GM18909 (cell line): ENCODE data around the gene RRAD.
A peak's percentile ranks its signal among the peaks of the same experiment; 100 is the strongest.

Experiments
- ATAC-seq: cut with Tn5 transposase; IDR thresholded peaks from one replicate; pipeline ENCODE4 v1.9.1; 2021; ENCODE audit warnings: mild to moderate bottlenecking; ENCODE audit not compliant: unreplicated experiment, poor library complexity

Gene RRAD

DNA sequence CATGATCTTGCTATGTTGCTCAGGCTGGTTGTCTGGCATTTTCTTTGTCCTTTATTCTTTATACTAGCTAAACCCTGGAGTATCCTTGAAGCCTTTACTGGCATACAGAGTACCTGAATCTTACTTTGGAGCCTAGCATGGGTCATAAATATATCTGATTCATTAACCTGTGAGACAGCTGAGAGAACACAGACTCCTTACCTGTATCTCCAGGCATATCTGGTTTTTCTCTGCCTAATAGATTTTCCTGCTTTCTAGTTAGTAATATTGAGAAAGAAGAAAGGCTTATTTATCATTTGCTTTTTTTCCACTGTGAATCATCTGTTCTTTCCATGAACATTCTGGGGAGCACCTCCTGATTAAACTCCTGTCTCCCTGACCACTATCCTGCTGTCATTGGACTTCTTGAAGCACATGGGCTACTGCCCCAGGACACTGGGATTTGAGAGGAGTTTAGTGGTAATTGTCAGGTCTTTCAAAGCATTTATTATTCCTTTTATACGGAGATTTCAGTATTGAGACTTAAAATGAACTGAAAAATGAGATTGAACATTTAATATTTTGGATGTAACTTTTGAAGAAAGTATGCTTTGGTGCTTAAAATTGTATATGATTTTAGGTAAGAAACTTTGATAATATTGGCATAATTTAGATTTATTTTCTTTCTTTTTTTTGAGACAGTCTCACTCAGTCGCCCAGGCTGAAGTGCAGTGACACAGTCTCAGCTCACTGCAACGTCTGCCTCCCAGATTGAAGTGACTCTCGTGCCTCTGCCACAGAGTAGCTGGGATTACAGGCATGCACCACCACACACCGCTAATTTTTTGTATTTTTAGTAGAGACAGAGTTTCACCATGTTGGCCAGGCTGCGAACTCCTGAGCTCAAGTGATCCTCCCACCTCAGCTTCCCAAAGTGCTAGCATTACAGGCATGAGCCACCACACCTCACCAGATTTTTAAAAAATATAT is 36.4 kb downstream of the RRAD start:
- ATAC-seq: no peak

DNA sequence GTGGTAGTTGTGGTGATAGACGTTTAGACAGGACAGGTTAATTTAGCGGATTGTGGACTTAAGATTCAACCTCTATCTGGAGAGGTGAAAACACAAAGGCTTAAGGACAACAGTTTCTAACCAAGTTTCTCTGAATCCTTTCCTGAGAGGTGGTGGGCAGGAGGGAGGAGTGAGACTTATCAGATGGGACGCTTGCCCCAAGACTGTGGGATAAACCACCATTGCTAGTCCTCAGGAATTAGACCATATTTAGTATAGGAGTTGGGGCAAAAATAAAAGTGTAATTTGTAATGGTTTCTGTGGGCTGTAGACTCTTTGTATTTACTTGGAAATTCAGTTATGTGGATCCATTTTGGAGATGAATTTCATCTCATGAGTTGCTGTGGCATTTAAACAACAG is 38.4 kb downstream of the RRAD start:
- ATAC-seq: no peak

DNA sequence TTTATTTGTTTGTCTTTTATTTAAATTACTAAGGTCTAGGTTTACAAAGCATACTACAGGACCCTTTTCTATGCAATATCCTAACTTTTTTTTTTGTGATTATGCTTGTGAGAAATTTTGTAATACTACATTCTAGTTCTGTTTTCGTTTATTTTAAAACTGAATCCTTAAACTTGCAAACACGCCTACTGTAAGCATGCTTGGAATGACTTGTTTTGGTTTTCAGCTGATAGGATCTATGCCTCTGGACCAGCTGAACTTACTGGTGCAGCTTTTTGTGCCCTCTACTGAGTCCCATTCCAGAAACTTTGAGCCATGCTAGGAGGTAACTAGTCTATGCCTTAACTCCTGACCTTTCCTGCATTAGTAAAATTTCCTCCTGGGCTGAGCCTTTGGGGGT is 39.0 kb downstream of the RRAD start:
- ATAC-seq: no peak

DNA sequence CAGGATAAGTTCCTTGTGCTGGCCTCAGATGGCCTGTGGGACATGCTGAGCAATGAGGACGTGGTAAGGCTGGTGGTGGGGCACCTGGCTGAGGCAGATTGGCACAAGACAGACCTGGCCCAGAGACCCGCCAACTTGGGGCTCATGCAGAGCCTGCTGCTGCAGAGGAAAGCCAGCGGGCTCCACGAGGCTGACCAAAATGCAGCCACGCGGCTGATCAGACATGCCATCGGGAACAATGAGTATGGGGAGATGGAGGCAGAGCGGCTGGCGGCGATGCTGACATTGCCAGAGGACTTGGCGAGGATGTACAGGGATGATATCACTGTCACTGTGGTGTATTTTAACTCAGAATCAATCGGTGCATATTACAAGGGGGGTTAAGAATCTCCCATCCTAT is 39.8 kb downstream of the RRAD start:
- no peak for ATAC-seq

DNA sequence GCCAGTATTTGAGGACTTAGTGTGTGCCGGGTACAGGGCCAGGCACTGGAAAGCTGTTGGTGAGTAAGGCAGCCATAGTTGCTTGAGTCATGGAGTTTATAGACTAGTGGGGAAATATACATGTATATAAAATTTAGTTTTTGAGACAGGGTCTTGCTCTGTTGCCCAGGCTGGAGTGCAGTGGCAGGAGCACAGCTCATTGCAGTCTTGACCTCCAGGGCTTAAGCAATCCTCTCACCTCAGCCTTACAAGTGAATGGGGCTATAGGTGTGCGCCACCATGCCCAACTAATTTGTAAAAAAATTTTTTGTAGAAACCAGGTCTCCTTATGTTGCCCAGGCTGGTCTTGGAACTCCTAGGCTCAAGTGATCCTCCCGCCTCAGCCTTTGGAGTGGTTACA is 42.6 kb downstream of the RRAD start:
- no peak for ATAC-seq

DNA sequence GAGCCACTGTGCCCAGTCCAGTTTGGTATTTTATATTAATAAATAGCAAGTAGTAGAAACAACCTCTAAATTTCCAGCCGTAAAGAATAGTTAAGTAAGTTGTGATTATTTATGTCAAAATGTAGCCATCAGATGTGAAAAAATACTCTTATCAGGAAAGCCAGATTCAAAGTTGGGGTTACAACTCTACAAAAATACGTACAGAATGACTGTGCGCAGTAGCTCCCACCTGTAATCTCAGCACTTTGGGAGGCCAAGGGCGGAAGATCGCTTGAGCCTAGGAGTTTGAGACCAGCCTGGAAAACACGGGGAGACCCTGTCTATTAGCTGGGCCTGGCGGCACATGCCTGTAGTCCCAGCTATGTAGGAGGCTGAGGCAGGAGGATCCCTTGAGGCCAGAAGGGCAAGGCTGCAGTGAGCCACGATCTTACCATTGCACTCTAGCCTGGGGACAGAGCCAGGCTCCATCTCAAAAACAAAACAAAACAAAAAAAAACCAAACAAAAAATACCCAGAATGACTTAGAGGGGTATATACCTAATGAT is 43.3 kb downstream of the RRAD start:
- no peak for ATAC-seq

DNA sequence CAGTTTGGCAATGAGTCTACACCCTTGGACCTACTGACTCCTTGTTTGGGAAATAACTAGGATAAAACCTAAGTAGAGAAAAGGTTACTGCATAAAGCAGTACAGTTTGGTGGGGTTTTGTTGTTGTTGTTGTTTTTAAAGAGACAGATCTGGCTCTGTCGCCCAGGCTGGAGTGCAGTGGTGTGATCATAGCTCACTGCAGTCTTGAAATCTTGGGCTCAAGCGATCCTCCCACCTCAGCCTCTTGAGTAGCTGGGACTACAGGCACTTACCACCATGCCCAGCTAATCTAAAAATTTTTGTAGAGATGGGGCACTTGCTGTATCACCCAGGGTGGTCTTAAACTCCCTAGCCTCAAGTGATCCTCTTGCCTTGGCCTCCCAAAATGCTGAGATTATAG is 43.8 kb downstream of the RRAD start:
- no peak for ATAC-seq

DNA sequence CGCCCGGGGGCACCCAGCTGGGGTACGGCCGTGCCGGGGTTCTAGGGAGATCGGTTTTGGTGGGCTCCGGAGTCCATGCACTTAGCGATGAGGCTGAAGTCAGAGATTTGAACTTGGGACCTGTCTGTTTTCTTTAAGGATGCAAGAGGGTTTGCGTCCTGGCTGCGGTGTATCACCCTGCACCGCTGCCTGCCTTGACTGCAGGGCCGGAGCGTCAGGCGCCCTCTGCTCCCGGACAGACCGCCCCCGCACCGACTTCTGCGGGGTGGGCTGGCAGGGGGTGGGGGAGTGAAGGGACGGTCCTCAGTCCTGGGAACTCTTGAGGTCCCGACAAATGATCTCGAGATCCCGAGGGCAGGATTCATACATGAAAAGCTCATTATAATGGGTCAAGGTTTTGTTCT is 44.3 kb downstream of the RRAD start:
- ATAC-seq: no peak

DNA sequence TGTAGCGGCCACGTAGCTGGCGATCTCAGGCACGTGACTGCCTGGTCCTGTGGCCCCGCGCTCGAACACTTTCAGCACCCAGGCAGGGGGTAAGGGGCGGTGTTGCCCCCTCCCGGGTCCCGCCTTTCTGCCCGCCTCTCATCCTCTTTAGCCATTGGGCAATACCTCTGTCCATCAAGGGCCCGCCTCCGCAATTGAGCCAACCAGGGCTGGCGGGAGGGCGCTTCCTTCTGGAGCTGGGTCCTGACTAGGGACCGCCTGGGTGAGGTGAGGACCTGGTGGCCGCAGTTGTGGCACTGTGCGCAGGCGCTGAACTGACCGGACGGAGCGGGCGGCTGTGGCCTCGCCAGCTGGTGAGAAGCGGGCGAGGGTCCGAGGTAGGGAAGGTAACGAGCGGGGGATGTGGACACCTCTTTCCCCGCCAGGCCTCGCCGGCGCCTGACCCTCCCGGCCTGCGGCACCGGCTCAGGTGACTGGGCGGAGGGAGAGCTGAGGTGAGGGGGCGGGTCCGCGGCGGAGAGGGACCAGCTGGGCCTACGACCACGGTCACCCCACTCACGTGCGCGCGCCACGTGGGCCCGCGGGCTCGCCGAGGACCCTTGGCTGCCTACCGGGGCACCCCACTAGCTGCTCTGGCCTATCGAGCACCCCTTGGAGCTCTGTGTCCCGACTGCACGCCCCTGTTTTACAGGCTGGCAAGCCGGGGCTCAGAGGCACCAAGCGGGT is 44.9 kb downstream of the RRAD start, which contains the start of gene PDP2:
Gene PDP2 (plus strand): TSS at position 228 of the 726 bp plus-strand sequence. CDS start 3,770 bp downstream, outside the sequence.
- ATAC-seq: peak; percentile 94

DNA sequence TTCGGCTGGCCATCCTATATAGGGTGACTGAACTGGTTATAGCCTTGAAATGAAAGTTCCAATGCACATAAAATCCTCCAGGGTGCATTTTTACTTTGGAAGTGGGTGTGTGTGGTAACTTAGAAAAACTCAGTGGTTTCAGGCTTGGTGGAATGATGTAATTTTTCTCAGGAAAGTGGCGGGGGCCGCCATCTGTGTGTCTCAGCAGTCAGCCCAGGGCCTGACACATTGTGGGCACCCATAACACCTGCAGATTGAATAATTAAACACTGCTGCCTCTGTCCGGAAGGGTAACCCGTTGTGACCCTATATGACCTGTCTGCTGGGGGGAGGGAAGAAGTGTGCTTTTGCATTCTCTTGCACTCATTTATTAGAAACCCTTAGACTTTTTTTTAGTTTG is 47.3 kb downstream of the RRAD start:
- ATAC-seq: peak; percentile 36

DNA sequence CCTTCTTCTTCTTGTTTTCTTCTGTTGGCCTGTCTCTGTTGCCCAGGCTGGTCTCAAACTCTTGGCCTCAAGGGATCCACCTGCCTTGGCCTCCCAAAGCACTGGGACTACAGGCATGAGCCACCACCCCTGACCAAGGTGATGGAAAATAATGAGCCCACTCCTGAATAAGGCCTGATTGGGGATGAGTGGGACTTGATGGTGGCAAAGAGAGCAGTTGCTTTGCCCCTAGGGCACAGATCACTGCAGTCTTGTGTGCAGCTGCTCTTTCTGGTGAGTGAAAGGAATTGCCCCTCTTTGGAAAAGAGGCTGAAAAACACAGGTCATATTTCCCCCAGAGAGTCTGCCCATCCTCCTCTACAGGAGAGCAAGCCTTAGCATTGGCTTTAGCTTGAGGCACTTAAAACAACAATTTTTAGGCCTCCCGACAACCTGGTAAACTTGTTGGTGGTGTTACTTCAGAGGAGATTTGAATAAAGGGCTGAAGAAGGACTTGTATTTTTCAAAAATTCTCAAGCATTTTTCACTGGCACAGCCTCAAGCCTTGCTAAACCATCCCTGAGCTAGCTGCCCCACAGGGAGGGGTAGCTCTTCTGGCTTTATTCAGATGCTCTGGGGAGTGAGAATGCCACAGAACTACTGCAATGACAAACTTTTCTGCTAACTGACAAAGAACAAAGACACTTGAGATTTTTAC is 51.1 kb downstream of the RRAD start:
- ATAC-seq: no peak

DNA sequence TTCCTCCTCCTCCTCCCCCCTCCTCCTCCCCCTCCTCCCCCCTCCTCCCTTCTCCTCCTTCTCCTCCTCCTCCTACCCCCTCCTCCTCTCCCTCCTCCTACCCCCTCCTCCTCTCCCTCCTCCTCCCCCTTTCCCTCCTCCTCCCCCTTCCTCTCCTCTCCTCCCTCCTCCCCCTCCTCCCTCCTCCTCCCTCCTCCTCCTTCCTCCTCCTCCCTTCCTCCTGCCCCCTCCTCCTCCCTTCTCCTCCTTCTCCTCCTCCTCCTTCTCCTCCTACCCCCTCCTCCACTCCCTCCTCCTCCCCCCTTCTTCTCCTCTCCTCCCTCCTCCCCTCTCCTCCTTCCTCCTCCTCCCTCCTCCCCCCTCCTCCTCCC is 51.7 kb downstream of the RRAD start:
- ATAC-seq: no peak

DNA sequence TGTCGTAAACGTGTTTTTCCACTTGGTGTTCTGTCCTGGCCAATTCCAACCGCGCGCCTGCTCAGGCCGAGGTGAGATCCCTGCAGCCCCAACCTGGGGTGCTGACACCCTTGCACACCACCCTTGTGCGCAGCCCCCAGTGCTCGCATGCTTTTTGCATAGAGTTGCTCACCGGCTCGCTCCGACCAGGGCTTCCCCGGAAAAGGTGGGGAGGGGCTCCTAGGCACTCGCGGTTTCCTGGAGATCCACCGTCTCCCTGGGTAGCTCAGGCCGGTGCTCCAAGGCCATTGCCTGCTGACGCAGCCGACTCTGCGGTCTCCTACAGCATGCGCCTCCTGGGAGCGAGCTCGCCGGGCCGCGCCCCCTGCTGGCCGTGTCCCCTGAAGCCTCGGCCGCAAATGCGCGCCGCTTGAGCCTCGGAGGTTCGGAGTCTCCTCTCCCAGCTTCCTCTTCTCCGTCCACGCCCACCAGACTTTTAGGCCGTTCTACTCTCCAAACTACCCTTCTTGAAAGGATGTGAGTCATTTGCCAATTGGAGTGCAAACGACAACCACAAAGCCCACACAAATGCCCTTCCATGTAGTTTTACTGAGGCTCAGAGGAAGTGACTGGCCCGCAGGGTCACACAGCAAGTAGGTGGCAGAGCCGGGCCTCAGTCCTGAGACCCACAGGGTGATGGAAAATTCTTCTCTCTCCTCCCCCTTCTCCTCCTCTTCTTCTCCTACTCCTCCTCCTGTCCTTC is 52.2 kb downstream of the RRAD start:
- peak; percentile 86 for ATAC-seq

DNA sequence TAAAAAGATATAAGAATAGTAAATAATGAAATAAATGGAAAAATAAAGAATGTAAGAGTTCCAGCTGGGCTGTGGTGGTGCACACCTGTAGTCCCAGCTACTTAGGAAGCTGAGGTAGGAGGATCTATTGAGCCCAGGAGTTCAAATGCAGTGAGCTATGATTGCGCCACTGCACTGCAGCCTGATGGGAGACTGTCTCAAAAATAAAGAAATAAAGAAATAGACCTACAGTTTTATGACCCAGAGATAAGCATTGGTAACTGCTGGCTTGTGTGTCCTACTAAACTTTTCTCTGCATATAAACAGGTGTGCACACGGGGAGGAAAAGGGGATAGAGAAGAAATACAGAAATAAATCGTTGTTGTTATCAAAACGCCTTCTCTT is 52.8 kb downstream of the RRAD start:
- ATAC-seq: no peak

DNA sequence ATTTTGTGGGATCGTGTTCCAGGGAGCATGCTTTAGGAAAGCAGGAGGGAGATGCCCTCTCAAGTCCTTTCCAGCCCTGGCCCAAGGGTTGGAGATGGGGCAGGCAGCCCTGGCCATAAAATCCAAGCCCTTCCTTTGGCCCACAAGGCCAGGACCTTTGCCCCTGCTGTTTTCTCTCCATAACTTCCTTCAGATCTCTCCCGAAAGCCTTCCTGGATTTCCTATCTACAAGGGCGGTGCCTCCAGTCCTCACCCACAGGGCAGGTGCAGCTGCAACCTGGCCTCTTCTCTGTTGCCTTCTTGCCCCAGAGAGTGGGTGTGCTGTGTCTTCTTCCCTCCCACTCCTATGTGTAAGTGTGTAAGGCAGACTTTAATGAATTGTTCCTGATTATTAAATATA is 53.5 kb downstream of the RRAD start:
- no peak for ATAC-seq
